Mesangial cell (primary cell): ENCODE measurements around the gene MMP20. TPM values are rescaled to one million over a fixed set of nuclear protein-coding genes. Genes with fewer than 3 reads are reported as not detected.

Source experiments
- total RNA-seq: library from RNA; depleted of rRNA; stranded (reverse); fragments of >200 nt; gene quantifications from 2 replicates; pipeline ENCODE4 v1.2.3, GENCODE V29; 2015

Gene MMP20
- not detected in 2 replicates for total RNA-seq

GRCh38 chr11:102625177-102625576 is at the start of gene MMP20:
Gene MMP20, minus strand, starts transcription at chr11:102625332. Its CDS starts 13 bp downstream, at chr11:102625319.

GRCh38 chr11:102530558-102530957 is 94.6 kb downstream of the MMP20 start, which contains the start of gene MMP7:
Gene MMP7, minus strand, starts transcription at chr11:102530747. Its CDS starts 47 bp downstream, at chr11:102530700.

Other genes starting within 250 kb of the MMP20 start
- 114 and 149 TPM in 2 replicates for gene TMEM123, start 172.6 kb downstream of the MMP20 start, total RNA-seq
- 43.3 and 509 TPM in 2 replicates for gene MMP7, start 94.6 kb downstream of the MMP20 start, total RNA-seq
- gene MMP27, start 80.4 kb upstream of the MMP20 start, total RNA-seq = not detected in 2 replicates
- not detected in 2 replicates for gene MMP8, start 99.6 kb upstream of the MMP20 start, total RNA-seq
- gene MMP10, start 155.3 kb upstream of the MMP20 start, total RNA-seq = 0.13 and 1.1 TPM in 2 replicates
- gene MMP1, start 172.8 kb upstream of the MMP20 start, total RNA-seq = 6.0 and 8.7 TPM in 2 replicates
- 1.0 TPM in 1 of 2 replicates, not detected in the other for gene MMP3, start 218.3 kb upstream of the MMP20 start, total RNA-seq
- gene MMP12, start 249.7 kb upstream of the MMP20 start, total RNA-seq = not detected in 2 replicates